CD4-positive, alpha-beta T cell treated with Interleukin-17A for 1 hour (primary cell): Measurements from ENCODE around the gene RUNX1.

Experiments used
- DNase-seq: peaks from one replicate; pipeline ENCODE4 v3.0.0-alpha.2; 2020

Gene RUNX1

DNA sequence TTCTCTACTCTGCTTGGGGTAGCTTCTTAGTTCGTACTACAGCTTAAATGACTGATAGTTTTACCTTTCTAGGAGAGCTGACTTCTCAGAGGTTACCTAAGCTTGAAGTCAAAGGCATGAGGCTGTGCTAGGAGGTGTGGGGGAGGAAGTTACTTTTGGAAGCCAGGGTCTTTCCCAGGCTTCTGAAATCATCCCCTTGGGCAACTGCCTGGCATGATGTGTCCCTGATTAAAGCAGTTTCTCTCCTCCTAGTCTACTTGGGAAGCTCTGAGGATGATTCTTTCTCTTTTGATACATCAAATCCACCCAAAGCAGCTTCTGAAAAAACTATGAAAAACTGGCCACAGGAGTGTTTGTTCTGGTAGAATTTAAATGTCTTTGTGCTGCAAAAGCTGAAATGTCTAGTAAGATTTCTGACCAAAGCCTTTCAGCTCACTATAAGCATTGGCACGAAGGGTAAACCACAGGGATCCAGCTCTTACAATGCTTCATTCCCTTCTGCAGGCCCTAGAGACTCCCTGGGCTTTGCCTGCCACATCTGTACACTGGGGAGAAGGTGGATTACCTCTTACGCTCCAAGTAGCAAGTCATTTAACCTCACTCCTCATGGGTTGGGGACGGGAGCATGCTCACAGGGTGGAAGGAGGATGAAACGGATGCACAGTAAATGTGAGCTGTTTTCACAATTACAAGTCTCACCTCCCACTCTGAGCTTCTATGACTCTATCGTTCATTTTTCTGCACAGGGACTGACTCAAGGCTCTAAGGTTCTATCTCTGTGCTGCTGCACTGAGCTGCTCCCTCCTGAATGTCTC lies 59.6 kb downstream of the RUNX1 start:
- DNase-seq: no peak

DNA sequence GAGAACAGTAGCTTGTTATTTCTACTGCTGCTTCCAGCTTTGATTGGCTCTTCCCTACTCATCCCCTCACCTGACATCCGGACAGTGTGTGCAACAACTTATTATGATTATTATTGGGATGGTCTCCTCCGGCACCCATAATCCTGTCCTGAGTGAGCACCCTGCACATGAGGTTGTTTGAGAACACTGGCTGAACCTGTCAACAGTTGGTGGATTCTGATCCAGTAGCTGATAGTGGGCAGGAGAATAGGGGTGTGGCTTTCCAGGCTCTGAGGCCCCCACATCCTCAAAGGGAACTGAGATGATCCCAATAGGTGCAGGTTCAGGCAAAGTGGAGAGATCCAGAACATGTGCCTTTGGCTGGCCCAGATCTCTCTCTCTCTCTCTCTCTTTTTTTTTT lies 60.5 kb downstream of the RUNX1 start:
- DNase-seq: no peak

DNA sequence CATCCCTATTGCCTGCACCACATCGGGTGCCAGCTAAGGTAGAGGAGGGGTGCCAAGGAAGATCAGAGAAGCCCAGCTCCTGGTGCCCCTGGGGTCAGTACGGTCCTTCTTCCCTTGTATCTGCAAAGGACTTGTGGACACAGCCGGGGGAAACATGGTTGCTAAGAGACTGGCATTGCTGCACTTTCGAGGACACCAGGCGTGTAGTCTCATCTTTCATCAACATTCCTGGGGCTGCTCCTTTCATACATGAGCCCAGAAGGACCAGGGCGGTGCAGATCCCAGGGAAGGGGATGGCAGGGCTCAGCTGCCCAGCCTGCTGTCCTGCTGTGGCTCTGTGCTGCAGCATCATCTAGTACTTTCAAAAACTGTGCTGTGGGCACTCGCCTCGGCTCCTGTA lies 61.0 kb downstream of the RUNX1 start:
- DNase-seq: no peak

DNA sequence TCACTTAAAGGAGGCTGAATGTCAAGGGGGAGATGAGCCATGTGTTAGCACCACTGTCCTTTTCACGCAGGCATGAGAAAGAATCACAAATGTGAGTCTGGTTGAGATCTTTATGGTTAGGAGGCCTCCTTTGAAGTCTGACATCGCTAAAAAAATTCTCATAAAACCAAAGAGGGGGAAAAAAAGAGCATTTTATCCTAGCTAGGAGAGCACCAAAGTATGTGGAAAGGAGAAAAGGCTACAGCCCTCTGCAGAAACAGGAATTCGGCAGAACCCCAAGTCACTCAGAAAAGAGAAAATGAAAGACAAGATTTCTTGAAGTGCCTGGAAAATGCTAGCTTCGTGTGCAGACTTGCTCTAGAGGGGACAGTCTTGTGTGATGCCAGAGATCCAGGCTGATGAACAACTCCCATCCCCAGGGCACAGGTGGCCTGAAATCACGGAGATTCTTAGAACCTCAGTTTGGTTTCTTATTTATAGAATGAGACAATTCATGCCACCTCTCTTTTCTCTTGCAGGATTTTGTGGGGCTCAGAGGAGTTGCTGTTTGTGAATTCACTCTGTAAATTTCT lies 61.5 kb downstream of the RUNX1 start:
- DNase-seq: no peak

DNA sequence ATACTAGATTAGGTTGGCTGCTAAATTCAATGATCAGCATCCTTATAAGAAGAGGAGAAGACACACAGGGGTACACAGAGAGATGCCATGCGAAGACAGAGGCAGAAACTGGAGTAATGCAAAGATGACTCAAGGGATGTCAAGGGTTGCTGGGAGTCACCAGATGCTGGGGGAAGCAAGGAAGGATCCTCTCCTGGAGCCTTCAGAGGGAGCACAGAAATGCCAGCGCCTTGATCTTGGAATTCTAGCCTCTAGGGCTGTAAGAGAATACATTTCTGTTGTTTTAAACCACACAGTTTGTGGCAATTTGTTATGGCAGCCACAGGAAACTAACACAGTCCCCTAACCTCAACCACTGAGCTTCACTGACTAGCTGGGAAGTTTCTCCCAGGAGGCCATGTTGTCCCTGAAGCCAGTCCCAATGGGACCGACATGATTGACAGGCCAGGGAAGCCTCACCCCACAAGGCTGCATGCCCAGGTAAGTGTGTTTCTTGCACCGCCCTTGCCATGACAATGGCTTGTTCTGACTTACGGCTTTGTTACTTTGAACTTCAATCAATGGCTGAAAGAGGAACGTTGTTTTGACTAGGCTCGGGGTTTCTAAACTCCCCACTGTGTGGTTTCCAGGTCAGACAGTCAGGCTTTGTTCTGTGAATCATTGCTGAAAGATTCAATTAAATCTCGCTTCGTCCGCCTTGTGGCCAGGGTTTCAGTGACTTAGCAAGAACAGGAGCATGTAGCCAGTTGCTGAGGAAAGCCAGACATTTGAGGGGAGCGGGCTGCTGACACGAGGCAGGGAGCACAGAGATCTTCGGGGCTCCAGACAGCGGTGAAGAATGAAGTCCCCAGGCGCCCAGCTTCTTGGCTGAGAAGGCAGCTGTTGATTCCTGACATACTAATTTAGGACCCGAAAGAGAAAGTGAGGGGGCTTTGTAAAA lies 62.3 kb downstream of the RUNX1 start:
- DNase-seq: peak; percentile 73

DNA sequence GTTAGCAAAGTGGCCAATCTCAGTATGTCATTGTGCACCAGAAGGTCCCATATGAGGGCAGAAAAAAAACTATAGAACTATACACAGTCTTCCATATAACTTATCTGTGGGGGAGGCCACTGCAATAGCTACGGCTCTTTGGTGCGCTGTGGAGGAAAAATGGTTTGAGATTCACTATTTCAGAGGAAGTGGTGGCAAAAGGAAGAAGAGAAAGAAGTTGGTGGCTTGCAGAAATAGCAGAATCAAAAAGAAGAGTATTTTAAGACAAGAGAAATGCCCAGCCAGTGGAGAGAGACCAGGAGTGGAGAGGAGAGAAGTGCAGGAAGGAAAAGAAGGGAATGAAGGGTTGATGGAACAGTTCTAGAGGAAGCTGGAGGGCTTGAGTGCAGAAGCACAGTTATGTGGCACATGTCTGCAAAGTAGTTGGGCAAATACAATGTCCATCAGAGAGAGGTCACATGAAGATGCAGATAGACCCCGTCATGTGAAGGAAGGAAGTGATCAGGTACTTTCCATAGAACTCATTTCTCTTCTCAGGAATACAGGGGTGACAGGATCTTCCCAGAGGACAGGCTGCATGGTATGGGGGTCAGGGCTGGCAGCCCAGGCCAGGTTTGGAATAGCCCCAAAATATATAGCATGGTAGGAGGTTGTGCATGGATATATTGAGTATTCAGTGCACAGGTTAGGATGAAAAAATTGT lies 64.6 kb downstream of the RUNX1 start:
- no peak for DNase-seq

DNA sequence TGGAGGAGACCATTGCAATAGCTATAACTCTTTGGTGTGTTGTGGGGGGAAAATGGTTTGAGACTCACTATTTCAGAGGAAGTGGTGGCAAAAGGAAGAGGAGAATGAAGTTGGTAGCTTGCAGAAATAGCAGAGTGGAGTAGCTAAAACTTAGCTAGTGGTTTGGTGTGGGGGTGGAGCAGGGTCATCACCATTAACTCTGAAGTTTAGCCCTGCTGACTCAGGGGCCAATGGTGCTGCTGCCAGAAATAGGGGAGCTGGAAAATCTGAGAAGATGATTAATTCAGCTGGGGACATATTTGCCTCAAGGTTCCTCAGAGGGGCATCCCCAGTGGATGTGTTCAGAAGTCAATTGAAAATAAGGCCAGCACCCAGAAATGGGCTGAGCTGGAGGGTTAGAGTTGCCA lies 65.4 kb downstream of the RUNX1 start:
- DNase-seq: peak; percentile 48

DNA sequence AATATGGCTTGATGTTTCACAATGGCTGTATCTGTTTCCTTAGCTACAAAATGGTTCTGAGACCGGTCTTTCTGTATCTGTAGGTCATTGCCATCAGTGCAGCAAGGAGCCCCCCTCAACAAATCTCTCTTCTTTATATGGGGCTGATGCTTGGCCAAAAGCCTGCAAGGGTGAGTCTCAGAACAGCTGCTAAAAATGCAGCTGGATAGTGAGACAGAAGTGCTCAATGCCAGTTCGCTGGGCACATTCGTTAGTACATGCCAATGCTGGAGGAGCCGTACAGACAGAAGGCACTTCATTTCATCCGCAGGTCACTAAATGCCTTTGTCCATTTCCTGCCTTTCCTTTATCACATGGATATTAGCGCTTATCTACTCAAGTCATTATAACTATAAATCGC lies 67.3 kb downstream of the RUNX1 start:
- no peak for DNase-seq

DNA sequence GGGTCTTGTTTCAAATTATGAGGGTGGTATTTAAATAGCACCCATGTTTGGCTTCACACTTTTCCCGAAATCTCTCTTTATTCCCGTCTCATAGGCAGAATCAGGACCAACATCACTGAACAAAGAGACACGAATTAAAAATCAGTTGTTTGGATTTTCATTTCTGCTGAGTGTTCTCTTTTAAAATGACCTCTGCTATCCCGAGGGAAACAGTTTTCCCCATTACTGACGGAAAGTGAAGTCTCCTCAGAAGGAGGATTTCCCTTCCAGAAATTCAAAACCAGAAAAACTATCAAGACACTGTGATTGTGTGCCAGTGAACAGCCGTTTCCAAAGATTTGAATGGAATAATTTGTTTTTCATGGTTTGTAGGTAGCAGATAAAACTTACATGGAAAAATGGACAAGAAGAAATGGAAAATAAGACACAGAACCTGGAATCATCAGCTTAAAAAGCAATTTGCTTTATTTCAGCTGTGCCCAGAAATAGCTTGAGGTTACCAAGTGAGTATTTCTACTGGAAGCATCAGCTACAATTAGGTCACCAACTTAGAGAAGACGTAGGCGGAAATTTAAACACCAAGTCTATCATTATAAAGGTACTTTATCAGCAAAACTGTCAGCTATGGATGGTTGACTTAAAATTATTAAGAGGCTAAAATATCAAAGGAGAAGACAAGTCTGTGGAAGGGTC lies 68.5 kb downstream of the RUNX1 start:
- DNase-seq: no peak

DNA sequence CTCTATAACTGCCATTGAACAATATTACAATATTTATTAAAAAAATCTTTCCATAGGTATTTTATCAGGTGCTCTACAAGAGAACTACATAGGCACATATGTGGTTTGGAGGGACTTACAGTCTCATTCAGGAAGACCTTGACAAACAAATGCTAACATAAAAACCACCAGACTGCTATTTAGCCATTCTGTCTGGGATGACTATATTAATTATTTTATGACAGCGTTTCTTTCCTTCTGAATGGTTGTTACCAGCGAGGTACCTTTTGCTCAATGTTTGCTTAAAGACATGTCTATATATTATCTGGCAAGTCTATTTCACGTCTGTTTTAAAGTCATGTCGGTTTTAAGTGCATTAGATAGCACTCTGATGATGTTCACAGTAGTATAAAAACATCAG lies 69.7 kb downstream of the RUNX1 start:
- DNase-seq: no peak

DNA sequence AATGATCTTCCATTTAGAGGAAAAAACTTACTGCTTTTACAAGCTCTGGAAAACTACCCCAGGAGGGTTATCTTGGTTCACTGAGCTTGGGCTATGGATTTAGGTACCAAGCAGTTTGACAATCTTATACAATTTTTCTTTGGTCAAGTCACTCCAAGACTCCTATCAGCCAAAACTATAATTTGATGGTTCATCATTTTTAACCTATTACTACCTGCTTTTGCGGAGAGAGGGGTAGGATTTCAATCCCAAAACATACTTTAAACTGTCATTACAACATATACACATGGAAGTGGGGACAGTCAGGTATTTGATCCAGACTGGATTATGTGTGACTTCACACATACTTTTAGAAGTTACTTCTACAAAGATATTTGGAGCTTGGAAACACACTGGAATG lies 71.8 kb downstream of the RUNX1 start:
- DNase-seq: no peak

DNA sequence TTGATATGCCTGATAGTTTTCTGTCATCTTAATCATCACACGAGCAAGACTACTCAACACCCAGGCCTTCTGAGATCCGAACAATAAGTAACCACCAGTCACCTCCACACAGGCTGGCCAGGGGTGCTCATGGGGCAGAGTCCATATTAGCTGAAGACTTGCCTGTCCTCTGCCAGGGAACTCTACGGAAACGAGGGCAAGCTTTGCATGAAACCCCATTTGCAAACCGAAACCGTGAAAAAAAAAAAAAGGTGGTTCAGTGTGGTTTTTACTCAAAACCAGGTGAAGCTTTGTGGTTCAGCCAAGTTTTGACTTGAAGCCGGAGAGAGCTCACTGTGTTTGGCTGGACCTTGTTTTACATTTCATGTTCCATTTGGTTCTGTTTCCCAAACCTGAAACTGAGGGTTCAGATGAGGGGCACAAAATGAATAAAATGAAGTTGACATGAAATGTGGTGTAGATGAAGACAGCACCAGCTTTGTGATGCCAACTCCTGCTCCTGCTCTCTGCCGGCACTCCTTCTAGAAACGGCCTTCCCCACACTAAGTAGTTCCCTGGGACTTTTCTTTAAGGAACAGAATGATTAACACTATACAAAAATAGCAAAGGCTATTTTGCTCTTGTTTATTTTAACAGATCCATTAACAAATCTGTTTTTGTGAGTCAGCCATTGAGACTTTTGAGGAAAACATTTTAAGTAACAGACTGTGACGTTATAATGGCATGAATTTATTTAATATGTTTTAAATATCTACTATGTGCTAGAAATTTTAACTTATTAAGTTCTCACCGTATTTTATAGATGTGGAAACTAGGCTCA lies 74.7 kb downstream of the RUNX1 start:
- peak; percentile 69 for DNase-seq

DNA sequence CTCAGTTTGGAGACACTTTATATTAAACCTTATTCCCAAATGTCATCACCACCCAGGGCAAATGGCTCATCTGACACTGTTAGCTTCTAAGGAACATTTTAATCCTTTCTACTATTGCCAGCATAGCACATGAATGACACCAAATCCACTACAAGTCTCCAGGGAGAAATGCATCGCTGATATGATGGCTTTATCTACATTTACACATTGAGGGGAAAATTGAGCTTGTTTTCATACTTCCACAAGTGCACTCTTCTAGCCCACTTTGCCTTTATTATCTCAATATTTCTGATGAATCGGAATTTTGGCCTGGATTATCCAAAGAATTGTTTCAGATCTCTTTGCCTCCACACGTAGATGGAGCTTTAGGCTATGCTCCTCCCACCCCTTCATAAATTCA lies 75.4 kb downstream of the RUNX1 start:
- no peak for DNase-seq

DNA sequence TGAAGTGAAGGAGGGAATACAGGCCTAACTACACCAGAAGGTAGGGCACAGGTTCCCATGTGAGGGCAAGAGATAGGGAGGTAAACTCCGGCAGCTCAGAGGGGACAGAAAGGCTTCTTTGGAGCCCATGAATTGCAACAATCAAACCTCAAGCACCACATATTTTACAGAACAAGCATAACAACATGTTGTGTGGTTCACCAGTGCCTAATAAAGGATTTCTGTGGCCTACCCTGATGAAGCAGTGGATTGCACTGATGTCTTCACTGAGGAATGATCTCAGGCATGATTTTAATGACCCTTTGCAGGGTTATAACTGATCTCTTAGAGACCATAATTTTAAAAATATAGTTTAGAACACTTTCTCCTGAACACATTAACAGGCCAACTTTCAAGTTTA lies 77.4 kb downstream of the RUNX1 start:
- no peak for DNase-seq

DNA sequence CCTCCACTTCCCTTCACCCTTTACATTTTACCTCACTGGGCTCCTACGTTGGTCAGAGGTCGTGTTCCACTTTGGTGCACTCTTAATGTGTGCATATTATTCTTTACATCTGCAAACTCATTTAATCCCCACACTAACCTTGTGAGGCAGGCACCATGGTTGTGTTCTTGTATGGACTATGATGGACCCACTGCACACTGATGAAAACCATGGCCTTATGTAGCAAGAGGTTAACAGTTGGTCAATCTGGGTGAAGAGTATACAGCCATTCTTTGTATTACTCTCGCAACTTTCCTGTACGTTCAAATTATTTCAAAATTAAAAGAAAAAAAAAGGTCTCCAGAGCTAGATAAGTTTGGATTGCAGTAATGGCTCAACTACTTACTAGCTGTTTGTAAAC lies 78.5 kb downstream of the RUNX1 start:
- DNase-seq: no peak

DNA sequence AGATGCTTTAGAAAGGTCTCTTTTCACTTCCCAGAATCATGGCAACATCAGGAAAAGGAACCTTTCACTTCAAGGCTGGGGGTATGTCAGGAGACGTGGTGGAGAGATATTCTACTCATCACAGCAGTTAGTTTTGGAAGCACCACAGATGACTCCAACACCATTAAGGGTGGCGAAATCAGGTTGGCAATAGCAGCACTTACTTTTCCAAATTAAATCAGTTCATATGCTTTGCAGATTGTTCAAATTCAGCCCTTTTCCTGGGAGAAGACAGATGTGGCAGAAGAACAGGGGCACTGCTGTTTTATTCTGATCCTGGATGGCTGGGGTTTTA lies 79.0 kb downstream of the RUNX1 start:
- DNase-seq: no peak

DNA sequence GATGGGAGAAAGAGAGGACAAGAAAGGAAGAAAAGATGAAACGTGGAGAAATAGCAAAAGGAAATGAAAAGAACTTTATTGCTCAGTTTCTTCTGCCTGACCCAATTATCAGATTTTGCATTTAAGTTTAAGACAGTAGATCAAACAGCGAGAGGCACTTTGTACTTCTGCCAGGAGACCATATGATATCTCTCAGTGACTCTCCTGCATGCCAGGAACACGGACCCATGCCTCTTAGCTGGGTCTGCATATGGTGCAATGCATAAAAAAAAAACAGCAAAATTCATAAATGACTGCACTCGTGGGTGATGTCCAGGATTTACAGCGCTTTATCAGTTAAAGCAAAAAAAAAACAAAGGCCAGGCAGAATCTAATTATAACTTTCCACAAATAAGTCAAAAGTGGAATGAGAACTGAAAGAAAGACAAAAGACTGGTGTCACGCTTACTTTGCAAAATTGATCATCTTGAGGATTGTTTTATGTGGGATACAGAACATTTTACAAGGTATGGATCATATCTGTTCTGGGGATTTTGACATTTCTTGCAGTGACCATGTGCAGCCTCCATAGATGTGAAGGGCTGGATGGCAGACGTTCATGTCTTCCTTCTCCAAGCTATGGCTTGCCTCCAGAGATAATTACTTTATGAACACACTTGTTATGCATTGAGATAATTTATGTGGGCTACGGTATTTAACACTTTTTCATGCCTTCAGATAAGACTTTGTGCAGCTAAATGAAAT lies 79.5 kb downstream of the RUNX1 start:
- DNase-seq: no peak

DNA sequence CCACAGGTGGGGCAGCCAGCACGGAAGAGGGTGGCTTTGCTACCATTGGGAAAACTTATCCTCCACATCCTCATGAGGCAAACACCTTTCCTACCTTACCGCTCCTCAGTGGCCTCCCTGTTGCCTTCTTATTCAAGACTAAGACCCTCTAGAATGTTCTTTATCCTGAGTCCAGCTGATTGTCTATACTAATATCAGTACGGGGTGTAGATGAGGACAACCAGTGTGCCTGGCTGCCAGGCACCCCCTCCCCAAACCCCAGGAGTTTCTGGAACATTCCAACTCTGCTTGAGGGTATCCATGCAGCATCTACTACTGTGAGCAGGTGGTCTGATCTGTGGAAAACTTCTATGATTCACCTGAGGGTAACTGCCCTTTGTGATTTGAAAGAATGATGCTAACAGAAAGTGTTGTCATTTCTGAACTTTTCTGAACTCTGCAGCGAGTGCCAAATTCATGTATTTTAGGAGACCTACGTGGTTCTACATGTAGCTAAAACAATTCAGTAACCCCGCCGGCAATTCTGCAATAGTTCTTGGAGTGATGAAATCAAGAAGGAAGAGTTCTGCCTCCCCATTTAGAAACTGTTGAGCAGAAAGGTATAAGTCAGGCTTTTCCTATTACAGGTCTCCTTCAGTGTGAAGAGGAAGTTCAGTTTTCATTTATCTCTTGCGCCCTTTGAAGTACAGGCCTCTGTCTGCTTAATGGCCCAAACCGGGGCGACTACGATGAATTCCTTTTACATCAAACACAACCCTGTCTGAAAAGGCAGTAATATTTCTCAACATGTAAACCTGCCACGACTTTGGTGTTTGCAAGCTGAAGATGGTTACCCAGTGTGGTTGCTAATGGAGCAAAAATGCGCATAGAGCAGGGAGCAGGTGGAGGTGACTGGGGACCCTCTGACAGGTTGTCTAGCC lies 80.4 kb downstream of the RUNX1 start:
- peak; percentile 28 for DNase-seq

DNA sequence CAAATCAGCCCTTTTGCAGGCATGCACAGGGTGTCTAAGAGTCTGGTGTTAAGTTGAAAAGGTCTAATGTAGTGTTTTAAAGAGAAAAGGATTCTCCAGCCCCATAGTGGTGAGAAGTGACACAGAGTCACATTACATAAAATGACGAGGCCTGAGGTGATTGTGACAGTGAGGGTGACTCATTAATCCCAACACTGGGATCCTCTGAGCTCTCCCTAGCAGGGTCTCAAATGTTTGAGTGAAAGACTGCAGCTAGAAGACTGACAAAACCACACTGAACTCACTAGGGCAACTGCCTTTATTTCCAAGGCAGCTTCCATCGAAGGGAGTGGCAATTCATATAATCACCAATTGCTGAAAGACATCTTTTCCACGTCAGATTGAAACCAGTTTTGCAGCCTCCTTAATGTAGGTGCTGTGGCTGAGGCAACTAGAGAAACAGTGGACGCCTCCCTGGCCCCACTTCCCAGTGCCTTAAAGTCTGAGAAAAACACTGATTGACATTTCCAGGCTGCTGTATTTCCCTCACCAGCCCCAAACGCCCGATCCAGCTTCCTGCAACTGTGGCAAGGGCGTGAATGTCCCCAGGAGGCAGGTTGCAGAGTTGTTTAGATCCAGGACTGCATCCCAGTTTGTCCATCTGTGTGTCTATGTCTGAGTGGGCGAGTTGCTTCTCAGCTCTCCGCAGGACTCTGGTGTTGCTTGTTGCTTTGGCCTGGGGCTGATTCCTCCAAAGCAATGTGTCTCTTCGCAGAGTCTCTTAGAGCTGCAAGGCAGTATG lies 81.4 kb downstream of the RUNX1 start:
- no peak for DNase-seq
